ENCODE results near the gene SOX6. TPM values are rescaled to one million over a fixed set of nuclear protein-coding genes. Genes with fewer than 3 reads are reported as not detected.

The SOX6 gene
- total and polyA plus RNA-seq, 2 donors (not counting 1 experiment from before 2014, with no cell fraction given): 3.0 to 5.1 TPM

DNA sequence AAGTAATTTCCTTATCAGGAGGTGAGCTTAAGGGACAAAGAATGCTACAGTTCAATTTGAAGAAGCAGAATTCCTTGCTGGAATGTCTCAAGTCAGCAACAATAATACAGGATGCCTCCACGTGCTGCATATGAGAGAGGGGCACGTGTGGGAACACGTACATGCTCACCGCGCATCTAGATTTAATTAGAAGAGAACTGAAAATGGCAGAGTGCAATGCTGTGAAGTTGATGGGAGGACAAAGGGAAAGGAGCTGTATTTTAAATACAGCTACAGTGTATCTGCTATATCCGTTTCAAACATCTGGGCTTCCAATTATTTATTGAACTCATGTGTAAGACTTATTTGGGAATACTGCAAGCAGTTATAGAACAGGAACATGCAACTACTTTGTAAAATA lies 328.7 kb downstream of the SOX6 start:
- no peak for TF ChIP-seq EZH2 (IDR thresholded peaks at IDR 0.05; ENCODE audit: low read length, missing control alignments)
- TF ChIP-seq, protein P1, sequence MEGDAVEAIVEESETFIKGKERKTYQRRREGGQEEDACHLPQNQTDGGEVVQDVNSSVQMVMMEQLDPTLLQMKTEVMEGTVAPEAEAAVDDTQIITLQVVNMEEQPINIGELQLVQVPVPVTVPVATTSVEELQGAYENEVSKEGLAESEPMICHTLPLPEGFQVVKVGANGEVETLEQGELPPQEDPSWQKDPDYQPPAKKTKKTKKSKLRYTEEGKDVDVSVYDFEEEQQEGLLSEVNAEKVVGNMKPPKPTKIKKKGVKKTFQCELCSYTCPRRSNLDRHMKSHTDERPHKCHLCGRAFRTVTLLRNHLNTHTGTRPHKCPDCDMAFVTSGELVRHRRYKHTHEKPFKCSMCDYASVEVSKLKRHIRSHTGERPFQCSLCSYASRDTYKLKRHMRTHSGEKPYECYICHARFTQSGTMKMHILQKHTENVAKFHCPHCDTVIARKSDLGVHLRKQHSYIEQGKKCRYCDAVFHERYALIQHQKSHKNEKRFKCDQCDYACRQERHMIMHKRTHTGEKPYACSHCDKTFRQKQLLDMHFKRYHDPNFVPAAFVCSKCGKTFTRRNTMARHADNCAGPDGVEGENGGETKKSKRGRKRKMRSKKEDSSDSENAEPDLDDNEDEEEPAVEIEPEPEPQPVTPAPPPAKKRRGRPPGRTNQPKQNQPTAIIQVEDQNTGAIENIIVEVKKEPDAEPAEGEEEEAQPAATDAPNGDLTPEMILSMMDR (conservative IDR thresholded peaks at IDR 0.05 in 1 of 2, IDR thresholded peaks at IDR 0.05 in 1 of 2; ENCODE audit: low read depth in 1 of 2, low read length in 2 of 2): no peak
- Histone ChIP-seq H4K20me1 (ENCODE audit: control insufficient read depth, extremely low read depth, insufficient read depth, low read length) (no peaks in the 10 kb centered on the region), H2AFZ (ENCODE audit: low read length) (no peak overlapping the region), H3K27ac (ENCODE audit: insufficient read depth, low read length) (no peak overlapping the region), H3K9me3 (ENCODE audit: control insufficient read depth, insufficient read depth, low read depth, low read length) (no peaks in the 10 kb centered on the region), H3K27me3 (ENCODE audit: control insufficient read depth, insufficient read depth, low read length) (no peaks in the 10 kb centered on the region), H3K4me1 (ENCODE audit: control insufficient read depth, extremely low read depth, insufficient read depth, low read length) (no peaks in the 10 kb centered on the region), H3K9ac (ENCODE audit: insufficient read depth, low read length) (no peak overlapping the region), H3K36me3 (ENCODE audit: control insufficient read depth, insufficient read depth, low read length) (no peaks in the 10 kb centered on the region), H3K4me3 (replicated peaks in 1 of 4; ENCODE audit: control extremely low read depth in 1 of 4, insufficient read depth in 1 of 4, low read depth in 3 of 4, low read length in 4 of 4) (no peak overlapping the region), H3K79me2 (ENCODE audit: control insufficient read depth, insufficient read depth, low read length) (no peaks in the 10 kb centered on the region), H3K4me2 (ENCODE audit: extremely low read depth, insufficient read depth, low read length) (no peak overlapping the region)
- DNase-seq (ENCODE audit: low read depth in 2 of 2): no peak

DNA sequence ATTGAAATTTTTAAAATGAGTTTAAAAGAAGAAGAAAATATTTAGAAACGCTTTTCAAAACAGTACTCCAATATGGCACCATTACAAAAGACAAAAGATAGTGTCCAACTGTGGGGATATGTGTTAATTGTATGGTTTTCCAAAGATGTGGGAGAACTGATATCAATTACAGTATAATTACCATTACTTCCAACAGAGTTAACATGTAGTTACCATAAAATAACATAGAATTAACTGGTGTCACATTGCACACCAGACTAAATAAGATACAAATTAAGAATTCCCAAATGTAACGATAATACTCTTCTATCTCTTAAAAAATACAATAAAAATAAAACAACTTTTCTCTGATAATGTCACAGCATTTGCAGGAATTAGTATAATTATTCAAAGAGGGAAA lies 329.5 kb downstream of the SOX6 start:
- Histone ChIP-seq H3K9ac (ENCODE audit: insufficient read depth, low read length) (no peak overlapping the region), H3K4me3 (replicated peaks in 1 of 4; ENCODE audit: control extremely low read depth in 1 of 4, insufficient read depth in 1 of 4, low read depth in 3 of 4, low read length in 4 of 4) (no peak overlapping the region), H3K4me2 (ENCODE audit: extremely low read depth, insufficient read depth, low read length) (no peak overlapping the region), H3K27ac (ENCODE audit: insufficient read depth, low read length) (no peak overlapping the region), H3K79me2 (ENCODE audit: control insufficient read depth, insufficient read depth, low read length) (no peaks in the 10 kb centered on the region), H3K4me1 (ENCODE audit: control insufficient read depth, extremely low read depth, insufficient read depth, low read length) (no peaks in the 10 kb centered on the region), H3K9me3 (ENCODE audit: control insufficient read depth, insufficient read depth, low read depth, low read length) (no peaks in the 10 kb centered on the region), H3K27me3 (ENCODE audit: control insufficient read depth, insufficient read depth, low read length) (no peaks in the 10 kb centered on the region), H2AFZ (ENCODE audit: low read length) (no peak overlapping the region), H3K36me3 (ENCODE audit: control insufficient read depth, insufficient read depth, low read length) (no peaks in the 10 kb centered on the region), H4K20me1 (ENCODE audit: control insufficient read depth, extremely low read depth, insufficient read depth, low read length) (no peaks in the 10 kb centered on the region)
- no peak for DNase-seq (ENCODE audit: low read depth in 2 of 2)
- no peak for TF ChIP-seq EZH2 (IDR thresholded peaks at IDR 0.05; ENCODE audit: low read length, missing control alignments)
- TF ChIP-seq, protein P1 (conservative IDR thresholded peaks at IDR 0.05 in 1 of 2, IDR thresholded peaks at IDR 0.05 in 1 of 2; ENCODE audit: low read depth in 1 of 2, low read length in 2 of 2): no peak

DNA sequence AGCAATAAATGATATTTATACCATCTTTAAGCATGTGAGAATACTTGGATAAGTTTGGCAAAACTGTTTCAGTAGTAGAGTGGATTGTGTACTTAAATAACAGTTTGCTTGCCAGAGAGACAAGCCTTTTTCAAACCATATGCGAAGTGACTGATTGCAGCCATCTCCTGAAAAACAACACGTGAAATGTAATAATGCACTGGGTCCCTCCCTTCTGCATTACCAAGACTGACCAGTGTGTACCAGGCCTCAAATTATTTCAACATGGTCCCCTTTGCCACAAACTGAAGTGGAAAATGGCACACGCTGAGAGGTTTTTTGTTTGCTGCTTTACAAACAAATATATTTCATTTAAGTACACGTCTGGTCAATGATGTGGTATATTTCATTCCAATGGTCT lies 337.4 kb downstream of the SOX6 start:
- H2AFZ ChIP-seq (ENCODE audit: low read length): no peak overlapping the region
- no peak for DNase-seq (ENCODE audit: low read depth in 2 of 2)
- TF ChIP-seq EZH2 (IDR thresholded peaks at IDR 0.05; ENCODE audit: low read length, missing control alignments): no peak
- TF ChIP-seq, protein P1 (conservative IDR thresholded peaks at IDR 0.05 in 1 of 2, IDR thresholded peaks at IDR 0.05 in 1 of 2; ENCODE audit: low read depth in 1 of 2, low read length in 2 of 2): no peak

More for the DNA sequence above, 337.4 kb downstream of the SOX6 start:
- H3K79me2 ChIP-seq (ENCODE audit: control insufficient read depth, insufficient read depth, low read length): no peaks in the 10 kb centered on the region
- no peaks in the 10 kb centered on the region for H4K20me1 ChIP-seq (ENCODE audit: control insufficient read depth, extremely low read depth, insufficient read depth, low read length)
- H3K4me3 ChIP-seq (replicated peaks in 1 of 4; ENCODE audit: control extremely low read depth in 1 of 4, insufficient read depth in 1 of 4, low read depth in 3 of 4, low read length in 4 of 4): no peak overlapping the region
- no peaks in the 10 kb centered on the region for H3K36me3 ChIP-seq (ENCODE audit: control insufficient read depth, insufficient read depth, low read length)
- no peaks in the 10 kb centered on the region for H3K9me3 ChIP-seq (ENCODE audit: control insufficient read depth, insufficient read depth, low read depth, low read length)
- H3K9ac ChIP-seq (ENCODE audit: insufficient read depth, low read length): no peak overlapping the region
- no peak overlapping the region for H3K4me2 ChIP-seq (ENCODE audit: extremely low read depth, insufficient read depth, low read length)
- no peak overlapping the region for H3K27ac ChIP-seq (ENCODE audit: insufficient read depth, low read length)
- H3K27me3 ChIP-seq (ENCODE audit: control insufficient read depth, insufficient read depth, low read length): no peaks in the 10 kb centered on the region
- H3K4me1 ChIP-seq (ENCODE audit: control insufficient read depth, extremely low read depth, insufficient read depth, low read length): no peaks in the 10 kb centered on the region

Data from fibroblast of lung (primary cell).